ENCODE measurements around the gene HEATR9. TPM values are rescaled to one million over a fixed set of nuclear protein-coding genes. Genes with fewer than 3 reads are reported as not detected.
A peak's percentile ranks its signal among the peaks of the same experiment; 100 is the strongest.

HEATR9 gene
- polyA plus RNA-seq, 3 donors, result not detected

- H3K4me3 ChIP-seq (replicated peaks in 1 of 3; ENCODE audit: low read depth in 2 of 3, low read length in 3 of 3), result no peak overlapping the region
- Mint-ChIP-seq H3K9me3 (no peaks in the 10 kb centered on the region), H3K4me3 (no peak overlapping the region), H3K36me3 (peaks cover 79 to 94% of the 10 kb centered on the region in 2 donors), H3K27ac (peak overlapping the region in 3 of 7 donors; percentile 4 to 46 (median 21)), H3K27me3 (ENCODE audit: low read depth in 3 of 3) (peaks cover 0 to 2% (median 1%) of the 10 kb centered on the region in 3 donors), H3K4me1 (no peaks in the 10 kb centered on the region)
- TF ChIP-seq CTCF (IDR thresholded peaks at IDR 0.05), result no peak
- peaks cover 16% of the 10 kb centered on the region for H4K20me1 ChIP-seq (ENCODE audit: insufficient read depth, low read length)
- no peaks in the 10 kb centered on the region for H3K79me2 ChIP-seq (ENCODE audit: insufficient read depth, low read length)
- no peaks in the 10 kb centered on the region for H3K9me3 ChIP-seq (replicated peaks in 1 of 2; ENCODE audit: control insufficient read depth in 1 of 2, insufficient read depth in 1 of 2, low read length in 2 of 2)
- no peak overlapping the region for H2AFZ ChIP-seq (ENCODE audit: insufficient read depth, low read depth, low read length, poor library complexity, severe bottlenecking)
- H3K27ac ChIP-seq (ENCODE audit: low read depth in 1 of 2, low read length in 2 of 2), result no peak overlapping the region
- no peaks in the 10 kb centered on the region for H3K27me3 ChIP-seq (ENCODE audit: control insufficient read depth in 2 of 2, insufficient read depth in 2 of 2, low read length in 2 of 2)
- 98% methylated on average over 17 of the region's 19 CpGs for WGBS (ENCODE audit: insufficient coverage)
- H3K9ac ChIP-seq (ENCODE audit: insufficient read depth, low read length, poor library complexity, severe bottlenecking), result no peak overlapping the region
- H3K4me1 ChIP-seq (ENCODE audit: control insufficient read depth in 1 of 2, insufficient read depth in 2 of 2, low read length in 2 of 2), result no peaks in the 10 kb centered on the region
- no peak for DNase-seq
- intact Hi-C loops (cut with micrococcal nuclease), result no loop called here
- H3K36me3 ChIP-seq (replicated peaks in 1 of 2; ENCODE audit: control insufficient read depth in 1 of 2, insufficient read depth in 2 of 2, low read length in 2 of 2), result peaks cover 79 to 97% of the 10 kb centered on the region in 2 donors
- H3K4me2 ChIP-seq (replicated peaks; ENCODE audit: extremely low read depth, low read length, poor library complexity, severe bottlenecking), result no peak overlapping the region
Observed at GRCh38 chr17:35844547-35844946, 24.1 kb downstream of the HEATR9 start.

GRCh38 chr17:35843698-35844097 is 25.0 kb downstream of the HEATR9 start:
- H3K79me2 ChIP-seq (ENCODE audit: insufficient read depth, low read length), result no peaks in the 10 kb centered on the region
- H4K20me1 ChIP-seq (ENCODE audit: insufficient read depth, low read length), result peaks cover 16% of the 10 kb centered on the region
- no peaks in the 10 kb centered on the region for H3K4me1 ChIP-seq (ENCODE audit: control insufficient read depth in 1 of 2, insufficient read depth in 2 of 2, low read length in 2 of 2)

More at GRCh38 chr17:35843698-35844097, 25.0 kb downstream of the HEATR9 start:
- no peak overlapping the region for H3K27ac ChIP-seq (ENCODE audit: low read depth in 1 of 2, low read length in 2 of 2)
- no peaks in the 10 kb centered on the region for H3K9me3 ChIP-seq (replicated peaks in 1 of 2; ENCODE audit: control insufficient read depth in 1 of 2, insufficient read depth in 1 of 2, low read length in 2 of 2)
- H3K9ac ChIP-seq (ENCODE audit: insufficient read depth, low read length, poor library complexity, severe bottlenecking), result no peak overlapping the region
- no peak for TF ChIP-seq CTCF (IDR thresholded peaks at IDR 0.05)
- H2AFZ ChIP-seq (ENCODE audit: insufficient read depth, low read depth, low read length, poor library complexity, severe bottlenecking), result no peak overlapping the region
- WGBS (ENCODE audit: insufficient coverage), result 80% methylated on average over 1 of the region's 2 CpGs
- H3K36me3 Mint-ChIP-seq, result peaks cover 79 to 94% of the 10 kb centered on the region in 2 donors
- no peaks in the 10 kb centered on the region for H3K27me3 ChIP-seq (ENCODE audit: control insufficient read depth in 2 of 2, insufficient read depth in 2 of 2, low read length in 2 of 2)
- peaks cover 84 to 99% of the 10 kb centered on the region in 2 donors for H3K36me3 ChIP-seq (replicated peaks in 1 of 2; ENCODE audit: control insufficient read depth in 1 of 2, insufficient read depth in 2 of 2, low read length in 2 of 2)
- no peak for DNase-seq
- no peak overlapping the region for H3K27ac Mint-ChIP-seq
- peaks cover 0 to 2% (median 1%) of the 10 kb centered on the region in 3 donors for H3K27me3 Mint-ChIP-seq (ENCODE audit: low read depth in 3 of 3)
- no peak overlapping the region for H3K4me3 ChIP-seq (replicated peaks in 1 of 3; ENCODE audit: low read depth in 2 of 3, low read length in 3 of 3)
- intact Hi-C loops (cut with micrococcal nuclease), result no loop called here
- no peak overlapping the region for H3K4me3 Mint-ChIP-seq
- H3K9me3 Mint-ChIP-seq, result no peaks in the 10 kb centered on the region
- no peak overlapping the region for H3K4me2 ChIP-seq (replicated peaks; ENCODE audit: extremely low read depth, low read length, poor library complexity, severe bottlenecking)
- no peaks in the 10 kb centered on the region for H3K4me1 Mint-ChIP-seq
